Stimulated activated CD4-positive, alpha-beta T cell treated with anti-CD3 and anti-CD28 coated beads, Interleukin-2, amount 100 ng/mL, for 24 hours (primary cell): ENCODE data around the gene SCO2.

Experiments used
- DNase-seq, 2 donors: peaks; one replicate each; pipeline ENCODE4 v3.0.0-alpha.2; 2020

The SCO2 gene

GRCh38 chr22:50490531-50491308 lies 34.7 kb downstream of the SCO2 start:
- no peak for DNase-seq

GRCh38 chr22:50489363-50490243 lies 35.8 kb downstream of the SCO2 start:
- DNase-seq: no peak

GRCh38 chr22:50488886-50489285 lies 36.5 kb downstream of the SCO2 start:
- DNase-seq: no peak

GRCh38 chr22:50488006-50488677 lies 37.3 kb downstream of the SCO2 start:
- DNase-seq: no peak

DNA sequence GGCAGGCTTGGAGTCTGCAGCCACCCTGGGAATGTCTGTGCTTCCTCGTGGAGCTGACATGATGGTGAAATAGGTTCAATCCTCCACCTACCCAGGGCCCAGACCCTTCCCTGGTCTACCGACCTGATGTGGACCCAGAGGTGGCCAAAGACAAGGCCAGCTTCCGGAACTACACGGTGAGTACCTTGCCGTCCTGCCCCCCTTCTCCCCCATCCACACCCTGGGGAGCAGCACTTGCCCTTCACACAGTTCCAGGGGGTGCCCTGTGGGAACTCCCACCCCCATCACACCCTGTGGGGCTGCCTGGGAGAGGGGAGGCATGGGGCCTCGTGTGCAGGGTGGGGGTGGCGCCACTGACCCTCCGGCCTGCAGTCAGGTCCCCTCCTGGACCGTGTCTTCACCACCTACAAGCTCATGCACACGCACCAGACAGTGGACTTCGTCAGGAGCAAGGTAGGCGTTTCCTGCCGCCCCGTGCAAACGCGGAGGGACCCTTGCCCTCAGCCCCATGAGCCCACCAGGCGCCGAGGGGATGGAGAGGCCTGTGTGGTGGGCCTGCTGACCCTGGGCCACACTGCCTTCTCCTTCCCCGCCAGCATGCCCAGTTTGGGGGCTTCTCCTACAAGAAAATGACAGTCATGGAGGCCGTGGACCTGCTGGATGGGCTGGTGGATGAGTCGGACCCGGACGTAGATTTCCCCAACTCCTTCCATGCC lies 38.0 kb downstream of the SCO2 start:
- DNase-seq: no peak

GRCh38 chr22:50486561-50487289 lies 38.7 kb downstream of the SCO2 start, which contains the start of gene MIOX:
Gene MIOX (plus strand): TSS chr22:50486859. CDS start chr22:50486898, 39 bp downstream.
- no peak for DNase-seq

DNA sequence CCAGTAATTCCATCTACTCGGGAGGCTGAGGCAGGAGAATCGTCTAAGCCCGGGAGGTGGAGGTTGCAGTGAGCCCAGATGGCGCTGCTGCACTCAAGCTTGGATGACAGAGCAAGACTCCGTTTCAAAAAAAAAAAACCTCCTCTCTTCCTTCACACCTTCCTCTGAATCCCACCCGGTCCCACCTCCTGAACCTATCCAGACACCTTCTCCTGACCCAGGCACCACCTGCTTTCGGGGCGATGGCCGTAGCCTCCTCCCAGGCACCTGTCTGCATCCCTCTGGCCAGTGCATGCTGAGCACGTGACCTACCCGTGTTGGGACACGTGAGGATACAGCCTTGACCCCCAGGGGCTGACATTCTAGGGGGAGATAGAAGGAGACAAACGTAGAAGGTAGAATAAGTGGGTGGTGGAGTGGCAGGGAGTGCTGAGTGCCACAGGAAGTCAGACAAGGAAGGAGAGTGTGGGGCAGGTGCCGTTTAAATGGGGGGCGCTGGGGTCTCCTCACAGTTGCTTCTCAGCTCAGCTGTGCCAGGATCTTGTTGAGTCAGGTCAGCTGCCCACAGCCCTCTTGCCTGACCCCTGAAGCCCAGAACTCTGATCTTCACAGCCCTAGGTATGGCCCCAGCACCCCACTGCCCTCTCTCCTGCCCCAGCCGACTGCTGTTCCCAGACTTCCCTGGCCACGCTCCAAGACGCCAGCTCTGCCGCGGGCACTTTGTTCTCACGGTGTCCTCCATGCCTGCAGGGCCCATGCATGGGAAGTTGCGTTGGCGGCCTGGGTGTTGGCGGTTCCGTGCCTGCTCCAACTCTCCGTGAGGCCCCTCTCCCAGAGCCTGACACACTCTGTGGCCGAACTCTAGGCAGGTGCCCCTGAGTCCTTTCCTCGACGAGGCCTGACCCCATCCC lies 39.9 kb downstream of the SCO2 start:
- DNase-seq: no peak

DNA sequence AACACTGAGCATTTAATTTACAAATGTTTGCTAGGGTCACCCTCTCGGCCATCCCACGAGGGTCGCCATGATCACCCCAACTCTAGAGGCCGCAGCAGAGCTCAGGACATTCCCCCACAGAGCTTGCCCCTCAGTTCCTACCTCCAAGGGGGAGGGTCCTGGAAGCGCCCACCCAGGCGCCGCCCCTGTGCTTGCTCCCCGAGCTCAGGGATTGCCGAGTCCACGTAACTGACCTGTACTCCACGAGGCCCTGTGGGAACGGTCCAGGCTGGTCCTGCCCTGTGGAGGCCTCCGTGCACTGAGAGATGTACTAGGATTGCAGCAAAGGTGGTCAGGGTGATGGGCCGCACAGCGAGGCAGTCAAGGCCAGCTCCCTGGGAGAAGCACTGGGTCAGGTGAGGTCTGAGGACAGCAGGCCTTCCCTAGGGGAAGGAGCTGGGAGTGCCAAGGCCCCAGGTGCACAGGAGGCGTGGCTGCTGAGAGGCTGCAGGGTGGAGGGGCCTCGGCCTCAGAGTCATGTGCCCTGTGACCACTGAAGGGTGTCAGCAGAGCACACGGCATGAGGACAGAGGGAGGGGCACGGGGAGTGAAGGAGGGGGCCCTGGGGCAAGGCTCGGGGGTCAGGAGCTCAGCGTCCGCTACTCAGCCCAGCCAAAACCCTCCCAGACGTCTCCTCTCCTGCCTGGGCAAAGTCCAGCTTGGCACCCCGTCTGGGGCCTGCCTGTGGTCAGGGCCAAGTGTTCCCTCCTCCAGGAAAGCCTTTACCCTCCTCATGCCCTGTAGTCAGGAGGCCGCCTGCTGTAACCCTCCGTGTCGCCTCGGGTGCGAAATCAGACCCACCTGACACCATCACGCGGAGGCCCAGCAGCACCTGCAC lies 41.2 kb downstream of the SCO2 start:
- DNase-seq: no peak

DNA sequence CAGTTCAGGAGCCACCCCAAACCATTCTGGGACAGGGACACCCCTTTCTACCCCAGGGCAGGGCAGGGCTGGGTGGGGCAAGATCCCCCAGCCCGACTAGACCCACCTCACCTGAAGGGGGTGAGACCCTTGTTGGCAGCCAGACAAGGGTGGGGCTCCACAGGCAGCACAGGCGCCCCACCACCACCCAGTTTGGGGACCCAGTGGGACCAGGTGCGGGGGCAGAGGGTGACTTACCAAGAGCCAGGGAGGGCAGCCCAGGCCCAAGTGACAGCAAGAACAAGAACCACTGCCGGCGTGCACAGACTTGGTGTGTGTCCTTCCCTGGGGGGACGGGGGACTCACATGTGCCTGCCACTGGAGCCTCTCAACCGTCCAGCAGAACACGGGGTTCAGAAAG lies 41.8 kb downstream of the SCO2 start:
- DNase-seq: no peak

GRCh38 chr22:50483106-50483505 lies 42.3 kb downstream of the SCO2 start:
- DNase-seq: no peak

DNA sequence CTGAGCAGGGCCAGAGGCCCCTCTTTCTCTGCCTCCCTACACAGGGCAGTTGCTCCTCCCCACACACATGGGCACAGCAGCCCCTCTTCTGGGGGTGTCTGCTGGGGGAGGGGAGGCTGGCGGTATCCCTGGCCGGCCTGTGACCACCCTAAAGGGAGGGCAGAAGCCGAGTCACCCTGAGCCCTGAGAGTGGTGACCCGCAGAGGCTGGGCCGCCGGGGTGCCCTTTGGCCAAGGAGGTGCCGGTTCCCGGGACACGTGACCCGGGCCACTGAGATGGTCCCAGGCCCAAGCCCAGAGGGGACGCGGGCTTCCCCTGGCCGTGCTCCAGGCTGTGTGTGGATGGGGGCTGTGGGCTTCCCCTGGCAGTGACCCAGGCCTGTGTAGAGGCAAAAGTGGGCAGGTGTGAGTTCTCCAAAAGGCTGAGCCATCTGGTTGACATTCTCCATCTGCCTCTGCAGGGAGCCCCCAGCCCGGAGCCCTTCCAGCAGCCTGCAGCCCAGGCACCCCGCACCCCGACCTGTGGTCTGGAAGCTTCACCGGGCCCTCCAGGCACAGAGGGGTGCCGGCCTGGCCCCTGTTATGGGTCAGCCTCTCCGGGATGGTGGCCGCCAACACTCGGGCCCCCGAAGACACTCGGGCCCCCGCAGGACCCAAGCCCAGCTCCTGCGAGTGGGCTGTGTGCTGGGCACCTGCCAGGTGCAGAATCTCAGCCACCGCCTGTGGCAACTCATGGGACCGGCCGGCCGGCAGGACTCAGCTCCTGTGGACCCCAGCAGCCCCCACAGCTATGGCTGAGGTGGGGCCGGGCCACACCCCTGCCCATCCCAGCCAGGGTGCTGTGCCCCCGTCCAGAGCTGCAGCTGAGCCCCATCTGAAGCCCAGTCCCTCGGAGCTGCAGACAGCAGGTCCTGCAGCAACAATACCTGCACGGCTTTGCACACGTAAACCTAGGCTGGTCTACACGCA lies 43.0 kb downstream of the SCO2 start:
- no peak for DNase-seq

DNA sequence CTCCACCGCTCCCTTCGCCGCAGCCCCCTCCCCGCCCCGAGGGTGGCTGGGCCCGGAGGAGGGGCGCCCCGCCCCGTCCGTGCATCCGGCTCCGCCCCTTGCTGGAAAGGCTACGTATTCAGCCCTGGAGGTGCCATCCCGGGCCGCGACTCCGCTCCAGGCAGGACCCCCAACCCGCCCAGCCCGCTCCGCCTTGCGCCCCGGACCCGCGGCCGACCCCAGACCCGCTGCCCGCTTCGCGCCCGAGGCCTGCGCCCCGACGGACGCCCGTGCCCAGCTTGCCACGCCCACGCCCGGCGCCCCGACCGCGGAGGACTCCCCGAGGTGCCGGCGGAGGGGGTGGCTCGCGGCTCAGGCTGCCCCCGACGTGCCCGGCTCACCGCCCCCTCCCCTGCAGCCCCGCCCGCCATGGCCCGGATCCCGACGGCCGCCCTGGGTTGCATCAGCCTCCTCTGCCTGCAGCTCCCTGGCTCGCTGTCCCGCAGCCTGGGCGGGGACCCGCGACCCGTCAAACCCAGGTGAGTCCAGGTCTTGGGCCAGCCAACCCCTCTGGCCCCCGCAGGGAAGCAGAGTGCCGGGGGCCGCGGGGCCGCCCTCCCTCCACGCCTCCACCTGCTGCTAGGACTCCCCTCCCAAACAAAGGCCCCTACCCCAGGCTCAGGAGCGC lies 43.8 kb downstream of the SCO2 start, which contains the start of gene ADM2:
TSS of gene ADM2 (plus strand) at position 104 of the 667 bp plus-strand sequence. CDS start at position 409, 305 bp downstream.
- DNase-seq: peak; percentile 74 to 77

GRCh38 chr22:50481045-50481439 lies 44.4 kb downstream of the SCO2 start:
- DNase-seq: no peak

DNA sequence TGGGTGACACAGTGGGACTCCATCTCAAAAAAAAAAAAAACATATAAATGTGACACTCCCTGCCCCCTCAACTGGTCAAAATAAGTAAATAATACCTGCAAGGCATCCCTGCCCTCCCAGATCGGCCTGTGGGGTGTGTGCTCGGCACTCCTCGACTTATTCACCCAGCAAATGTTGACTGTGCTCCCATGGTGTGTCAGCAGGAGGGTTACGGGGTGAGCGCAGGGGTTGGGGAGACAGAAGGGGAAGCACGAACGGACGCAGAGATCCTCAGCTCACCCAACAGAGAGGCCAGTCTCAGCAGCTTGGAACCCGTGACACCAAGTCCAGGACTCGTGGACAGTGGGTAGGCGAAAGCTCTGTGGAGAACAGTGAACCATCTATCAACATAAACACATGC lies 45.7 kb downstream of the SCO2 start:
- DNase-seq: no peak

- DNase-seq: no peak
Measured at GRCh38 chr22:50477923-50478322, 47.5 kb downstream of the SCO2 start.

DNA sequence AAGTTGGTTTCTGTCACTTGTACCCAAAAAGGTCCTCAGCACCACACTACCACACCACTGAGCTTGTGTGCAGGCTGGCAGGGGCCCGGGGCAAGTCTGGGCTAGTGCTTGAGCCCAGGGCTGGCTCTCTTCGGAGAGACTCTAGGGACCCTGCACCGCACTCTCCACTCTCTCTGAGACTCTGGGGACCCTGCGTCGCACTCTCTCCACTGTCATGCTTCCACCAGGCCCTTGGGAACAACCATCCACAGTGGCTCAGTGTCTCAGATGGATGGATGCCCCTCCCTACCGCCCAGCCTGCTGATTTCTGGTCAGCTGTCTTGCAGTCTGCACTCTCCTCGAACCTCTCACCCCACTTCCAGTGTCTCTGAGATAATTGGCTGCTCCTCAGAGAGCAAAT lies 48.5 kb downstream of the SCO2 start:
- no peak for DNase-seq

DNA sequence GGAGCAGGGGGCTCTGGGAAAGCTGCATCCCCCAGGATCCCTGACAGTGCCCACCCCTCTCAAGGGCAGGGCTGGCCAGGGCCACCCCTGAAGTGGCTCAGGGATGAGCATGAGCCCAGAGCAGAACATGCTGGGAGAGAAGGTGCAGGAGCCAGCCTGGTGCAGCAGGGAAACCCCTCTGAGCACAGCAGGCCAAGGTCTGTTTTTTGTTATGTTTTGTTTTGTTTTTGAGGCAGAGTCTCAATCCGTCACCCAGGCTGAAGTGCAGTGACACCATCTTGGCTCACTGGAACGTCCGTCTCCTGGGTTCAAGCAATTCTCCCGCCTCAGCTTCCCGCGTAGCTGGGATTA lies 49.8 kb downstream of the SCO2 start:
- DNase-seq: no peak
